Amniotic epithelial cell (primary cell): ENCODE data around the gene CLIP1.
A peak's percentile ranks its signal among the peaks of the same experiment; 100 is the strongest.

Experiments used
- DNase-seq: peaks from one replicate; pipeline ENCODE4 v3.0.0-alpha.2; 2010; ENCODE audit warnings: low read depth

Gene CLIP1

DNA sequence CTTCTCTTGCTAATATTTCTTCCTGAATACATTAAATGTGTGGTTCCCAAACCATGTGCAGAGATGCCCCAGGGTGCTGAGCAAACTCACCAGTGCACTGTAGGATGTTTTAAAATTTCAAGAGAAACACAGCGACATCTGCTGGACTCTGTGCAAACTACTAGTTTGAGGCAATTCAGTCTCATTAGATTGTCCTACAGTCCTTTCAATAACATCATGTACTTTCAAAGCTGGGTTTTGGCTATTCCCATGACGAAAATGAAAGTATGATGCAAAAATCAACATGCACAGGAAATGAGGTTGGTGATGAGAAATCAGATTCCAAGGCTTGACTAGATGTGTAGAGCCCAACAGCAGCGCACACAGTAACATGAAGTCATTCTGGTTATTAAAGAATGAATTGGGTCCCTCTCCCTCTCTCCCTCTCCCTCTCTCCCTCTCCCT, 66.3 kb downstream of the CLIP1 start:
- DNase-seq: peak; percentile 60

DNA sequence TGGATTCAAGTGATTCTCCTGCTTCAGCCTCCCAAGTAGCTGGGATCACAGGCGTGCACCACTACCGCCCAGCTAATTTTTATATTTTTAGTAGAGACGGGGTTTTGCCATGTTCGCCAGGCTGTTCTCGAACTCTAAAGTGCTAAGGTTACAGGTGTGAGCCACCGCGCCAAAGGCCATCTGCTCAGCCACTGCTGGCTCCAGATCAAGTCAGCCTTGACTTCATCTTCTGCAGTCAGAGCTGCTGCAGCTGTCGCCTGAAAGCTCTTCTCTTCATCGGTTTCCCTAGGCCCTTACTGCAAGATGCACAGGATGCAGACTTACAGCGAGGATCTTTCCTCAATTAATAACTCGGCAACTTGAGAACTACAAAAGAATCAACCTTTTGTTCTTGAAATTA, 66.8 kb downstream of the CLIP1 start:
- DNase-seq: no peak

GRCh38 chr12:122354958-122355641, 67.4 kb downstream of the CLIP1 start:
- DNase-seq: no peak

GRCh38 chr12:122352394-122352793, 70.1 kb downstream of the CLIP1 start:
- no peak for DNase-seq

- DNase-seq: no peak
These were observed 72.2 kb downstream of the CLIP1 start for GRCh38 chr12:122350141-122350848.

DNA sequence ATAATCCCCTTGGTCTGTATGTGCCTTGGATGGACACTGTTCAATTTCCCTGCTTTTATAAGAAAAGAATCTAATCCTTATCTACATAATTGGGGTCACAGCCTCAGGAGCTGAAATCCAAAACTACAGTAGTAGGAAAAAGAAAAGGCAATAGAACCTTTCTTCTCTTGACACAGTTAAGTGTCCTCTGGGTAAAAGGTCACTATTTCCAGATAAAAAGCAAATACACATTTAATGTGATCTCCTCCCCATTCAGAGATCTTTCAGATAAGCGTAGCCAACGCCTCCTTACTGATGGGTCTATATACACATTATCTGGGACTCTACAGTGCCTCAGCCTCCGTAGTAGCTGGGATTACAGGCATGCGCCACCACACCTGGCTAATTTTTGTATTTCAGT, 73.4 kb downstream of the CLIP1 start:
- DNase-seq: no peak

GRCh38 chr12:122348505-122348904, 74.0 kb downstream of the CLIP1 start:
- no peak for DNase-seq

DNA sequence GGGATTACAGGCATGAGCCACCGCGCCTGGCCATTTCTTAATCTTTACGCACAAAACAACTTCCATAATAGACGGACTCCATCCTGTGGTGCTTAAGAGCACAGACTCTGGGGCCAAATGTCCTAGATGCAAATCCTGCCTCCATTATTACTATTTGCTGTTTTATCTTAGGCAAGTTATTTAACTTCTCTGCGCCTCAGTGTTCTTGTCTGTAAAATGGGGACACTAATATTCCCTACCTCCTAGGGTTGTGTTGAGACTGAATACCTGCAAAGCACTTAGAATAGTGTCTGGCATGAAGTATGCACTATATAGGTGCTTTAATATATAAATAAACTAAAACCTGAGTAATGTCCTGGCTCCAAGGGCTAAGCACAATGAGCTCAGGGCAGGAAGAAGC, 76.4 kb downstream of the CLIP1 start:
- no peak for DNase-seq

DNA sequence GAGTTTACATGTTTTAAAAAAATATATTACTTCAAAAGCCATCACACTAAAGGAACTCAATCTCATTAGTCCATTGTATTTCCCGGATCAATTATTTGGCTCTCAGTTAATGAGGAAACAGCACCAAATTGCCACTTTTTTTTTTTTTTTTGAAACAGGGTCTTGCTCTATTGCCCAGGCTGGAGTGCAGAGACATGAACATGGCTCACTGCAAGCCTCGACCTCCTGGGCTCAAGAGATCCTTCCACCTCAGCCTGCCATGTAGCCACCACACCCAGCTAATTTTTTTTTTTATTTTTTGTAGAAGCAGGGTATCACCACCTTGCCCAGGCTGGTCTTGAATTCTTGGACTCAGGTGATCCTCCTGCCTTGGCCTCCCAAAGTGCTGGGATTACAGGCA, 77.4 kb downstream of the CLIP1 start:
- no peak for DNase-seq

DNA sequence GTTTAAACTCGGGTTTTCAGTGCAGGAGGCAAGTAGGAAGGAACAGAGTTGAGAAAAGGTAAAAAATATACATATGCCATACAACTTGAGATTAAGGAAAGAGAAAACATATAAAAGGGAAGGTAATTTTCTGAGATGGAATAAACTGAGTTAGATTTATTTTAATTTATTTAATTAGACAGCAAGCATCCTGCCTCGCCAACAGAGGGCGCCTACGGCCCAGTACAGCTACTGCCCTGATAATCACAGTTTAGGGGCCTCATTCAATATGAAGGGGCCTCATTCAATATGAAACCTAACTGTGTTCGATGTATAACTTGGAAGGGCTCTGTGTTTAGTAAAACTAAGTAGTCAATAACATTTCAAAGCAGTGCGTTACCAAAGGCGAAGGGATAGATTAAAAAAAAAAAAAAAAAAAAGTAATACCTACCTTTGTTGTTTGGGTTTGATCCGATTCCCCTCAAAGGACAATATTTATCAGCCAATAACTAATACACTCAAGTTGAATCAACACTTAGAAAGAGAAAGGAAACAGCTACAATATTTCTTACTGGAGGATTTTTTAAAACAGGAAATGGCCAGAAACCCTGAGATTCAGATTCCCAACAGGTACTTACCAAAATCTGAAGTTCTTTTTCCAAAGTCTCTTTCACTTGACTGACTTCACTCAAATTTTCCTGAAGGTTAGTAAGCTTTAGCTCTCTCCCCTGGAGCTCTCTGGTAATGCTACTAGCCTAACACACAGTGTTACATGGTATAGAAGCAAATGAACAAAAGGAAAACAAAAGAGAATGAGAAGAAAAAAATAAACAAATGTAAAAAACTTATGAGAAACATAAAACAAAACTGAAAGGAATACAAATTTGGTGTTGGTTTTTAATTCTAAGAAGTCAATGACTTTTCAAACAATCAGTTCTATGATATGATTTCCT, 86.2 kb downstream of the CLIP1 start:
- peak; percentile 29 for DNase-seq

DNA sequence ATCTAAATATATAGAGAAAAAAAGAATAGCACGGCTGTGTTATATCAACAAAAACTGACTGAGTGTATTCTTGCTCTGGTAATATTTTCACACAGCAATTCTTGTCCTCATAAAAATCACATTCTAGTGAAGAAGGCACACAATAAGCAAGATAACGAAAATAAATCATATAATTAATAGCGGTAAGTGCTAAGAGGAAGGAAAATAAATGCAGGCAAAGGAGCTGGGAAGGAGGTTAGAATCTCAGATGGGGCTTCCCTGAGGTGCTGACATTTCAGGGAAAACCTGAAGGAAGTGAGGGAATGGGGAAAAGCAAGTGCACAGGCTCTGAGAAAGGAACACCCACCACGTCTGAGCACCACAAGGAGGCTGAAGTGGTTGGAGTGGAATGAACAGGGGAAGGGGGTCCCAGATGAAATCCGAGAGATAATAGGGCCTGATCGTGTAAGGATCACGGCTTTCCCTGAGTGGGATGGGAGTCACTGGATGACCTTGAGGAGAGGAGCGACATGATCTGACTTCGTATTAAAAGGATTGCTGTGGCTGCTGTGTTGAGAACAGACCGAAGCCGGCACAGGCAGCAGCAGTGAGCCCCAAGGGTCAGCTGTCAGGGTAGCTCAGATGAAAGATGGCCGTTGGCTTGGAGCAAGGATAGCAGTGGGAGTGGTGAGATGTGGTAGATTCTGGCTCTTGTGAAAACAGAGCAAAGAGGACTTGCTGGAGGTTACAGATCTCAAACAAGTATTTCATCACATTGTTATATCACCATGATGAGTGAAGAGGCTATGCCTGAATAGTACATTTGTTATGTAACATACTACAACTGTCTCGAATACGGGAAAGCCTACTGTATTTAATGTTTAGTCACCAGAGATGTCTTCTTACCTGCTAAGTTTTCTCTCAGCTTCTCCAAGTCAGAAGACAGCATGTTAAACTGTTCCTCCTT, 89.1 kb downstream of the CLIP1 start:
- peak; percentile 98 for DNase-seq

- DNase-seq: peak; percentile 90
These were observed 94.7 kb downstream of the CLIP1 start for GRCh38 chr12:122327494-122328385.

DNA sequence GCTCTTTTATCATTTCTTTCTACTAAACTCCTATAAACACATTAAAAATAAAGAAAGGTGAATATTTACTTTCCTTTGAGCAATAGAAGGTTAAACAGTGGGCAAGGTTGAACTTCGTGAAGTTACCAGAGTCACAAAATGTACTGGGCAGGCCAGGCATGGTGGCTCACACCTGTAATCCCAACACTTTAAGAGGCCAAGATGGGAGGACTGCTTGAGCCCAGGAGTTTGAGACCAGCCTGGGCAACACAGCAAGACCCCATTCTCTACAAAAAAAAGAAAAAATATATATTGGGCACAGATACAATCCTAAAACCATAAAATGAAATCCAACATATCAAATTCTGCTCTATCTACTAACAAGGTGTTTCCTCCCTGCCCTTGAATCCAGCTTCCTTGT, 95.5 kb downstream of the CLIP1 start:
- no peak for DNase-seq

- peak; percentile 65 for DNase-seq
These were observed 95.9 kb downstream of the CLIP1 start for GRCh38 chr12:122326586-122326985.

DNA sequence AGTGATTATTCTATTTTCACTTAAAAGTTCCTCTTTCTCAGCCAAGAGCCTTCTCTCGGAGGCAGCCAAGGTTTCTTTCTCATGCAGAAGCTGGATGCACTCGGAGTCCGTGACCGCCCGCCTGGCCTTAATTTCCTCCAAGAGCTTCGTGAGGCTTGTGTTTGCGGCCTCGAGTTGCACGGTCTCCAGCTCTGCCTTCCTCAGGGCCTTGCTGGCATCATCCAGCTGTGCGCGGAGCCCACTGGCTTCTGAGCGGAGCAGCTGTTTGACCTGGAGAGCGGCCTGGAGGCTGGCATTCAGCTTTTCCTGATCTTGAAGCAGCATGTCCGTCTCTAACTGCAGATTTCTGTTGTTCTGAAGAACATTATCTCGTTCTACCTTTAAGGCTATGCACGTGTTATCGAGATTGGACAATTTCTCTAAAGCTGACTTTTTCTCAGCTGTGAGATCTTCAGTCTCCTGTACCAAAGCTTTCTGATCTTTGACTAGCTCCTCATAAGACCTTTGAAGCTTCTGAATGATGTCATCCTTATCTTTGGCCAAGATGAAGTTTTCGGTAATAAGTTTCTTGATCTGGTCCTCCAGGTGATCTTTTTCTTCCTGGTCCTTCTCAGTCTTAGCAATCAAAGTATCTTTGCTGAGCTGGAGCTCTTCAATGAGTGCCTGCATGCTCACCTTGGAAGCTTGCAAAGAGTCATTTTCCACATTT, 99.0 kb downstream of the CLIP1 start:
- DNase-seq: no peak

GRCh38 chr12:122322501-122322900, 100.0 kb downstream of the CLIP1 start:
- peak; percentile 45 for DNase-seq

- peak; percentile 63 for DNase-seq
These were observed 103.6 kb downstream of the CLIP1 start for GRCh38 chr12:122318607-122319605.

GRCh38 chr12:122312926-122313325, 109.5 kb downstream of the CLIP1 start:
- DNase-seq: no peak
